DMS114 treated with DMSO at 0.1 percent for 48 hours (cell line): ENCODE results near the gene INTS6L.
A peak's percentile ranks its signal among the peaks of the same experiment; 100 is the strongest.

Experiments
- DNase-seq: peaks from one replicate; lab custom pipeline; 2025; ENCODE audit not compliant: unreplicated experiment; lab: John Stamatoyannopoulos, UW

INTS6L gene

GRCh38 chrX:135520553-135521404, at the start of gene INTS6L:
TSS of gene INTS6L (plus strand) at chrX:135520660. CDS start at chrX:135520993, 333 bp downstream.
- no peak for DNase-seq

- DNase-seq: no peak
Observed at GRCh38 chrX:135476378-135476777, 44.1 kb upstream of the INTS6L start.

- DNase-seq: no peak
Observed at GRCh38 chrX:135477576-135477975, 42.9 kb upstream of the INTS6L start.

GRCh38 chrX:135480076-135480475, 40.4 kb upstream of the INTS6L start:
- no peak for DNase-seq

GRCh38 chrX:135481696-135482179, 38.7 kb upstream of the INTS6L start:
- no peak for DNase-seq

- DNase-seq: peak; percentile 5
Observed at GRCh38 chrX:135484641-135485289, 35.7 kb upstream of the INTS6L start.

- DNase-seq: no peak
Observed at GRCh38 chrX:135489542-135489941, 30.9 kb upstream of the INTS6L start.

- DNase-seq: no peak
Observed at GRCh38 chrX:135490979-135491514, 29.4 kb upstream of the INTS6L start.

GRCh38 chrX:135494453-135494852, 26.0 kb upstream of the INTS6L start:
- DNase-seq: no peak

- DNase-seq: no peak
Observed at GRCh38 chrX:135497736-135498135, 22.7 kb upstream of the INTS6L start.

GRCh38 chrX:135498236-135498635, 22.2 kb upstream of the INTS6L start:
- no peak for DNase-seq

- DNase-seq: no peak
Observed at GRCh38 chrX:135505351-135505750, 15.1 kb upstream of the INTS6L start.

- no peak for DNase-seq
Observed at GRCh38 chrX:135509885-135510284, 10.6 kb upstream of the INTS6L start.

GRCh38 chrX:135512508-135513129, 7.8 kb upstream of the INTS6L start:
- no peak for DNase-seq

GRCh38 chrX:135513130-135513515, 7.3 kb upstream of the INTS6L start:
- no peak for DNase-seq

GRCh38 chrX:135516376-135516775, 4.1 kb upstream of the INTS6L start:
- DNase-seq: no peak

- no peak for DNase-seq
Observed at GRCh38 chrX:135518161-135518560, 2.3 kb upstream of the INTS6L start.

GRCh38 chrX:135520022-135520552, 373 bp upstream of the INTS6L start:
- no peak for DNase-seq

- peak; percentile 39 for DNase-seq
Observed at GRCh38 chrX:135521405-135522131, 1.1 kb downstream of the INTS6L start.

- DNase-seq: no peak
Observed at GRCh38 chrX:135522132-135522530, 1.7 kb downstream of the INTS6L start.
